Heart right ventricle (tissue), 16 donors: ENCODE results near the gene ACE2. TPM values are rescaled to one million over a fixed set of nuclear protein-coding genes. Genes with fewer than 3 reads are reported as not detected.

Source experiments
- ATAC-seq, 8 donors: fragments of 200-7000 bp; cut with Tn5 transposase; one replicate each; pipeline ENCODE4 v1.9.1; 2020; ENCODE audit warnings: mild to moderate bottlenecking in 8 of 8, moderate library complexity in 8 of 8, moderate number of reproducible peaks in 1 of 8
- DNase-seq, 2 donors: peaks; one replicate each; pipeline ENCODE4 v3.0.0-alpha.2; 2020
- H3K27ac ChIP-seq, 10 donors: fragments of 200-600 bp; sonication (generic) in 2 of 10; one replicate each; pipeline versions ENCODE4 v1.5.0 to v1.8.0; 2020 to 2022; ENCODE audit warnings: mild to moderate bottlenecking in 3 of 10
- H3K27me3 ChIP-seq, 7 donors: fragments of 200-600 bp; one replicate each; pipeline ENCODE4 v1.8.0; 2021 to 2022; ENCODE audit warnings: mild to moderate bottlenecking in 2 of 7
- H3K36me3 ChIP-seq, 9 donors: fragments of 200-600 bp; sonication (generic) in 1 of 9; one replicate each; pipeline versions ENCODE4 v1.5.0 to v1.8.0; 2020 to 2022; ENCODE audit warnings: mild to moderate bottlenecking in 2 of 9
- H3K4me1 ChIP-seq, 9 donors: fragments of 200-600 bp; sonication (generic) in 1 of 9; one replicate each; pipeline versions ENCODE4 v1.5.0 to v1.8.0; 2020 to 2022; ENCODE audit warnings: mild to moderate bottlenecking in 4 of 9
- H3K4me3 ChIP-seq, 10 donors: fragments of 200-600 bp; sonication (generic) in 2 of 10; one replicate each; pipeline versions ENCODE4 v1.5.0 to v1.8.0; 2020 to 2022; ENCODE audit warnings: mild to moderate bottlenecking in 7 of 10, moderate library complexity in 2 of 10
- H3K9me3 ChIP-seq, 11 donors: fragments of 200-600 bp in 10 of 11; sonication (generic) in 2 of 11; one replicate each; pipeline versions ENCODE4 v1.5.0 to v1.8.0; 2013 to 2022; ENCODE audit warnings: mild to moderate bottlenecking in 2 of 11, control low read depth in 1 of 11, moderate library complexity in 1 of 11
- WGBS, 2 donors: extraction: QIAGEN DNeasy Blood & Tissue Kit; methylation state at CpG; one replicate each; pipeline ENCODE4 v1.1.7; 2013; ENCODE audit warnings: inconsistent platforms in 1 of 2; 5-methylcytosine and 5-hydroxymethylcytosine counted together
- intact Hi-C, 10 donors: fragments of 100-400 bp; cut with DNase I; formaldehyde crosslinking; loops; one replicate each; pipeline versions ENCODE4 v1.11.1 to v1.14.2; 2022
- polyA plus RNA-seq, 2 donors: library from polyadenylated mRNA; stranded (reverse); fragments of 200-250 nt; gene quantifications; one replicate each; pipeline ENCODE4 v1.2.3, GENCODE V29; 2013
- total RNA-seq, 10 donors: library from RNA; stranded (reverse); fragmentation: NEBNext Ultra II Directional in 3 of 10; extraction: Animal tissue kit (Norgen Biotek cat#: 25700) in 3 of 10; gene quantifications; one replicate each; pipeline versions ENCODE4 v1.2.1 to v1.2.4, GENCODE V29; 2021 to 2023
- TF ChIP-seq, protein P1 (sequence below), 9 donors: fragments of 200-600 bp; sonication (generic) in 2 of 9; IDR thresholded peaks; one replicate each; pipeline versions ENCODE4 v1.5.0 to v1.8.0; 2021 to 2022; ENCODE audit warnings: antibody characterized with exemption in 9 of 9, mild to moderate bottlenecking in 5 of 9, moderate library complexity in 1 of 9
- donor health status: Arrhythmogenic right ventricular cardiomyopathy.
- donor health status: ischemic (EF 13 %, LVEDD 7.1; RV severe dilation, severe dysfunction).
- donor health status: healthy with polysubstance abuse.
- donor health status: DM: no; HTN: yes; CAD: no.
- donor health status: DM: no; HTN: no; CAD: no.
- donor health status: ischemic (EF 25% LVEDD 6.9; RV normal size, moderate dysfunction).
- donor health status: ischemic (EF 25% LVEDD 5.7; RV mildly dilated, moderate dysfunction).
- donor health status: healthy.
- donor health status: DM: yes; HTN: yes; CAD: no.
- donor health status: Ischemic cardiomyopathy.
- donor health status: ischemic (EF 35%, LVEDD 5.7; RV mildly dilated, moderate dysfunction).
- donor health status: nonischemic (EF 11% LVEDD 7.7; RV severe dilation, severe dysfunction).
- donor health status: DM: yes; HTN: yes; CAD: no.
- donor health status: PGD.
- donor health status: ischemic (EF 29% LVEDD 5.4; RV normal size, mild dysfunction).
- donor health status: nonischemic (EF 23%, LVEDD 6.1; RV moderate dilation, normal function).

Gene ACE2
- total and polyA plus RNA-seq, 12 donors = 6.7 to 42.4 (median 17.8) TPM

DNA sequence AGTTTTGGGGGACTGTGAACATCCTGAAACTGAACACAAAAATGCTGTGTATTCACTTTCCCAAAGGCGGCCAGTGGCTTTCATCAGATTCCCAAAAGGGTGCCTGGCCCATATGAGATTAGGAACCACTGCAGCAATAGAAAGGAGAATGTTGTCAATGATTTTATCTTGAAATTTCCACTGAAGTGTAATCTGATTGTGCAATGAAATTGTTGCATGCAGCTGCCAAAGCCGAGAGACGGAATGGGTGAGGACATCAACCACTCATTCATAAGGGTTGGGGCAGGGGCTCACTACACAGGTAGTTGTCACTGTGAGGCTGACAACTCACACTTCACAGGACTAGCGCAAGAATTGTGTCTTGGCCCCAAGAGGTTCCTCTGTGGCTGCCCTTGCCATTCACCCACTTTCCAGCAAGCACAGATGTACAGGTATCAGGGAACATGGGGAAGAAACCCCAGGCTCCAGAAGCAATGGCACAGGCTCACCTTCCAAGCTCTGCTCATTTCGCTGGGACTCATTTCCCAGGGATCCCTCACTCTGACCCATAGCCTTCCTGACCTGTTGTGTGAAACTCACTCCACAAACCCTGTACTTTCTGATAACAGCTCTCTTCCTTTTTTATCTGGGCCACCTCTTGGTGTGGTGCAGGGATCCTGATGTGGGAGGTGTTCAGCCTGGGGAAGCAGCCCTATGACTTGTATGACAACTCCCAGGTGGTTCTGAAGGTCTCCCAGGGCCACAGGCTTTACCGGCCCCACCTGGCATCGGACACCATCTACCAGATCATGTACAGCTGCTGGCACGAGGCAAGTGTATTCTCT lies 51.4 kb downstream of the ACE2 start:
- TF ChIP-seq, protein P1, sequence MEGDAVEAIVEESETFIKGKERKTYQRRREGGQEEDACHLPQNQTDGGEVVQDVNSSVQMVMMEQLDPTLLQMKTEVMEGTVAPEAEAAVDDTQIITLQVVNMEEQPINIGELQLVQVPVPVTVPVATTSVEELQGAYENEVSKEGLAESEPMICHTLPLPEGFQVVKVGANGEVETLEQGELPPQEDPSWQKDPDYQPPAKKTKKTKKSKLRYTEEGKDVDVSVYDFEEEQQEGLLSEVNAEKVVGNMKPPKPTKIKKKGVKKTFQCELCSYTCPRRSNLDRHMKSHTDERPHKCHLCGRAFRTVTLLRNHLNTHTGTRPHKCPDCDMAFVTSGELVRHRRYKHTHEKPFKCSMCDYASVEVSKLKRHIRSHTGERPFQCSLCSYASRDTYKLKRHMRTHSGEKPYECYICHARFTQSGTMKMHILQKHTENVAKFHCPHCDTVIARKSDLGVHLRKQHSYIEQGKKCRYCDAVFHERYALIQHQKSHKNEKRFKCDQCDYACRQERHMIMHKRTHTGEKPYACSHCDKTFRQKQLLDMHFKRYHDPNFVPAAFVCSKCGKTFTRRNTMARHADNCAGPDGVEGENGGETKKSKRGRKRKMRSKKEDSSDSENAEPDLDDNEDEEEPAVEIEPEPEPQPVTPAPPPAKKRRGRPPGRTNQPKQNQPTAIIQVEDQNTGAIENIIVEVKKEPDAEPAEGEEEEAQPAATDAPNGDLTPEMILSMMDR (IDR thresholded peaks at IDR 0.05) = no peak
- intact Hi-C loops = no loop called here
- no peak overlapping the region for H3K27ac ChIP-seq
- DNase-seq = no peak
- ATAC-seq = no peak
- peaks cover 0 to 52% (median 0%) of the 10 kb centered on the region in 7 donors for H3K27me3 ChIP-seq
- H3K4me1 ChIP-seq = no peaks in the 10 kb centered on the region
- no peak overlapping the region for H3K4me3 ChIP-seq
- WGBS, 2 donors = 83 to 88% methylated on average over 8 of the region's 8 CpGs
- no peaks in the 10 kb centered on the region for H3K9me3 ChIP-seq
- H3K36me3 ChIP-seq = no peaks in the 10 kb centered on the region

DNA sequence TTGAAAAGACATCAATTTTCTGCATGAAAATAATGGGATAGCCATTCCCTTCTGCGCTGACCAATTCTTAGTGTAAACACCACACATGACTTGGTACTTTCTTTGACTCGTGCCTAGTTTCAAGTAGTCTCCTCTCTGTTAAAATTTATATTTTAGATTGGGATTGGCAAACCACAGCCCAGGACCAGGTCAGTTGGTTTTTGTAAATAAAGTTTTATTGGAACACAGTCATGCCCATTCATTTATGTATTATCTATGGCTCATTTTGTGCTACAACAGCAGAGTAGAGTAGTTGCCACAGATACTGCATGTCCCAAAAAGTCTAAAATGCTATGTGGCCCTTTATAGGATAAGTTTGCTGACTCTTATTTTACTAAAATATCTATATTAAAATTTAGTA lies 53.4 kb downstream of the ACE2 start:
- Histone ChIP-seq H3K4me3 (no peak overlapping the region), H3K9me3 (no peaks in the 10 kb centered on the region), H3K36me3 (no peaks in the 10 kb centered on the region), H3K4me1 (no peaks in the 10 kb centered on the region), H3K27ac (no peak overlapping the region), H3K27me3 (peaks cover 0 to 39% (median 0%) of the 10 kb centered on the region in 7 donors)
- 96 to 100% methylated on average over 2 of the region's 2 CpGs for WGBS, 2 donors
- DNase-seq = no peak
- TF ChIP-seq, protein P1 (IDR thresholded peaks at IDR 0.05) = no peak
- intact Hi-C loops = no loop called here
- no peak for ATAC-seq

DNA sequence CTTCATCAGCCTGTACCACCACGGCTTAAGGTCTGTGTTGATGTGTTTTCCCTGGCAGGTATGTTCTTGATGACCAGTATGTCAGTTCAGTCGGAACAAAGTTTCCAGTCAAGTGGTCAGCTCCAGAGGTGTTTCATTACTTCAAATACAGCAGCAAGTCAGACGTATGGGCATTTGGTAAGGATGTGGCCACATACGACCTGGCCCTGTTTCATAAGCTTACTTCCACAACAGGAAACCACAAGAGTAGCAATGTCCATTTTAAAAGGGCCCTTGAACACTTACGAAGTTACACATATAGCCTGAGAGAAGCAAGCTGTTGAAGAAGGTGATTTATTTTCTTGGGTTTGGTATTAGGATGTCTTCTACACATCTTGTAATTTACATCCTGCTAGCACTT lies 54.0 kb downstream of the ACE2 start:
- H3K27me3 ChIP-seq = peaks cover 0 to 41% (median 0%) of the 10 kb centered on the region in 7 donors
- H3K36me3 ChIP-seq = no peaks in the 10 kb centered on the region
- intact Hi-C loops = no loop called here
- H3K9me3 ChIP-seq = no peaks in the 10 kb centered on the region
- H3K27ac ChIP-seq = no peak overlapping the region
- TF ChIP-seq, protein P1 (IDR thresholded peaks at IDR 0.05) = no peak
- 88 to 89% methylated on average over 5 of the region's 5 CpGs for WGBS, 2 donors
- DNase-seq = no peak
- H3K4me1 ChIP-seq = no peaks in the 10 kb centered on the region
- H3K4me3 ChIP-seq = no peak overlapping the region
- no peak for ATAC-seq

DNA sequence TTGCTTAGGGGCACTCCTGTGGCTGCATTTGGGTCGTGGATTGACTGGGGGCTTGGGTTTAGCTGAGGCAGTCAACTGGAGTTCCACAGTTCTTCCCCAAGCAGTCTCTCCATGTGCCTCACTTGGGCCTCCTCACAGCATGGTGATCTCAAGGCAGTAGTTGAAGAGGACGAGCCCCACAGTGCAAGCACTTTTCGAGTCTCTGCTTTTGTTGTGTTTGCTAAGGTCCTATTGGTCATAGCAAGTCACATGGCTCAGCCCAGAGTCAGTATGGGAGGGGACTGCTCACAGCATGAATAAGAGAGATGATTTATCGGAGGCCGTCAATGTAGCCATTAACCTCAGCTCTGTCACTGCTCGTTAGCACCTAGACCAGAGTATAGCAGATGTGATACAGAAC lies 70.4 kb downstream of the ACE2 start:
- TF ChIP-seq, protein P1 (IDR thresholded peaks at IDR 0.05) = no peak
- no peaks in the 10 kb centered on the region for H3K36me3 ChIP-seq
- ATAC-seq (no peak), DNase-seq (no peak)
- no peak overlapping the region for H3K27ac ChIP-seq
- intact Hi-C loops = no loop called here
- 87 to 88% methylated on average over 6 of the region's 6 CpGs for WGBS, 2 donors
- peaks cover 0 to 78% (median 0%) of the 10 kb centered on the region in 7 donors for H3K27me3 ChIP-seq
- H3K4me1 ChIP-seq = peaks cover 0 to 9% (median 0%) of the 10 kb centered on the region in 9 donors
- H3K9me3 ChIP-seq = no peaks in the 10 kb centered on the region
- no peak overlapping the region for H3K4me3 ChIP-seq
